NCI-H524 treated with DMSO at 0.1 percent for 48 hours (cell line): ENCODE measurements around the gene HPN.
A peak's percentile ranks its signal among the peaks of the same experiment; 100 is the strongest.
"Not testable (repeated sequence)": the region's sequence is repeated elsewhere in the genome, so short reads cannot be mapped to it uniquely, and the experiment has no call there.

Experiments
- DNase-seq: peaks from one replicate; lab custom pipeline; 2025; lab: John Stamatoyannopoulos, UW

The HPN gene

DNA sequence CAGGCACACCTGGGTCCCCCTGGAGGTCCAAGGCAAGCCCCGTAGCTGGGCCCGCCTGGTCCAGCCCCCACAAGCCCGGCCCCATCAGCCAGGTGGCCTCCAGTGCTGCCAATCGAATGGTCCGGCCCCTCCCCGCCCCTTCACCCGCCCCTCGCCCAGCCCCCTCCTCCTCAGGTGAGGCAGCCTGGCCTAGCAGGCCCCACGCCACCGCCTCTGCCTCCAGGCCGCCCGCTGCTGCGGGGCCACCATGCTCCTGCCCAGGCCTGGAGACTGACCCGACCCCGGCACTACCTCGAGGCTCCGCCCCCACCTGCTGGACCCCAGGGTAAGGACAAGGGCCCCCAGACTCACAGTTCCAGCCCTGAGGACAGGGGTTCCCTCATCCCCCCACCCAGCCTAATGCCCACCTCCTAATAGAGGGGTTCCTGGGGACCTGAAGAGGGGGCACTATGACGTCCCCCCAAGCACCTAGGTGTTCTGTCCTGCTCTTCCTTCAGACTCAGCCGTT is at the start of gene HPN:
Gene HPN (plus strand): TSS at position 174 of the 508 bp plus-strand sequence. CDS start 786 bp downstream, outside the sequence.
- DNase-seq, result no peak

DNA sequence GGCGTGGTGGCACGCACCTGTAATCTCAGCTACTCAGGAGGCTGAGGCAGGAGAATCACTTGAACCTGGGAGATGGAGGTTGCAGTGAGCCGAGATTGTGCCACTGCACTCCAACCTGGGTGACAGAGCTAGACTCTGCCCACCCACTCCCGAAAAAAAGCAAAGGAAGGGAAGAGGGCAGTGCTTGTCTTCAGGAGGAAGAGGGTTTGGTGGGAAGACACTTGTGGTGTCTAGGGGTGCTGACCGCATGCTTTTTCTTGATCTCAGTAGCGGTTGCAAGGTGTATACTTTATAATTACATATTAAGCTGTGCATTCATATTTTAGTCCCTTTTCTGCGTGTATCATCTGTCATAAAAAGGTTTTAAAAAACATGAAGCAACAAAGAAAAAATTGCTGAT is 48.9 kb upstream of the HPN start:
- not testable (repeated sequence) for DNase-seq

DNA sequence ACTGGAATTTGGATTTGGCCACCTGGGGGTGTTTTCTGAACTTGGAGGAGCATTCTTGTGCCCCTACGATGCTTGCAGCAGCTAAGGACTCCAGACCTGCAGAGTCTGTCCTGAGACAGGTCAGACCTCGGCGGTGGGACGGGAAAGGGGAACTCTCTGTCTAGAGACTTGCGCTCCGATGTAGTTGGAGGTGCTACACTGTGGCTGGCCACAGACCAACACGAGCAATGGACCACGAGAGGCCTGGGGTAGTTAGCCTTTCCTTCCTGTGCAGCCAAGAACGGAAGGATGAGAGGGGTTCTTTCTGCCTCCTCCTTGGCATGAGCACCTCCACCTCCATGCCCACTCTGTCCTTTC is 47.3 kb upstream of the HPN start:
- no peak for DNase-seq

DNA sequence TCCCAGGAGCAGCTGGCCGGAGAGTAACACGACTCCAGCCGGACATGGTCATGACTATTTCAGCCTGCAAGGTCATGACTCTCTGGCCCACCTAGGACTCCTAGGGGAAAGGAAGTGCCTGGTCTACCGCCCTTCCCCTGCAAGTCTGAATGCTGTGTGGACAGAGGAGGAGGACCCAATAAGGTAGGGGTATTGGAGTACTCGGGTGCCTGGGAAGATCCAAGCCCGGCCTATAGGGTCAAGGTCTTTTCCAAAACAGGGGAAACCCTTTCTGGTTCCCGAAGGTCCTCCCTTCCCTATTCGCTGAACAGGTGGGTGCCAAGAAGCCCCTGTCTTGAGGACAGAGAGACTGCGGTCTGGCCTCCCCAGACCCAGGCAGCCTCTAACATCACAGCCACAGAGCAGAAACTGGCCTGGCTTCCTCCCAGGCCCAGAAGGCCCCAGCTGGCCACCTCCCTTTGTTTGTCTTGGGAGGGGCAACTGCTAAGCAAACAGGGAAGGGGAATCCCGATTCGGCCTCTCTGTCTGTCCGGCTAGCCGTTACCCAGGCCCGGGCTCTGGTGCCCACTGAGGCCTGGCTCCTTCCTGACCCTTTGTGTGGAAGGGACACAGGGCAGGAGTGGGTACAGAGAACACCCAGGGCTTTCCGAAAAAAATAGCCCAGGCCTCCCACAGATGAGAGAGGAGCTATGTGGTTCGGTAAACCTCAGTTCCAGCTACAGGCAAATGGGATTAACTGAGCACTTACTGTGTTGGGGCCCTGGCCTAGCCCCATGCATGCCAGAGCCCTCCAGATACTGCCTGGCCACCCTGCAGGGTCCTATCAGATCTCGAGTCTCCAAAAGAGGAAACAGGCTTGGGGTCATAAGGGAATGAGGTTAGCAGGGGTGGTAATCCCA is 46.6 kb upstream of the HPN start:
- no peak for DNase-seq

DNA sequence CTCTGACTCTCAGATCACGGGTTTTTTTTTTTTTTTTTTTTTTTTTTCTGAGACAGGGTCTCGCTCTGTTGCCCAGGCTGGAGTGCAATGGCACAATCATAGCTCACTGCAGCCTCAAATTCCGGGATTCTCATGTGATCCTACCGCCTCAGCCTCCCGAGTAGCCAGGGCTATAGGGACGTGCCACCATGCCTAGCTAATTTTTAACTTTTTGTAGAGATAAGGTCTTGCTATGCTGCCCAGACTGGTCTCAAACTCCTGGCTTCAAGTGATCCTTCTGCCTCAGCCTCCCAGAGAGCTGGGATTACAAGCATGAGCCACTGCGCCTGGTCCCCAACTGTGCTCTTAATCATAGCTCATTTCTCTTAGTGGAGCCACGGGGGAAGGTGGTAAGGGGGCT is 46.0 kb upstream of the HPN start:
- no peak for DNase-seq

DNA sequence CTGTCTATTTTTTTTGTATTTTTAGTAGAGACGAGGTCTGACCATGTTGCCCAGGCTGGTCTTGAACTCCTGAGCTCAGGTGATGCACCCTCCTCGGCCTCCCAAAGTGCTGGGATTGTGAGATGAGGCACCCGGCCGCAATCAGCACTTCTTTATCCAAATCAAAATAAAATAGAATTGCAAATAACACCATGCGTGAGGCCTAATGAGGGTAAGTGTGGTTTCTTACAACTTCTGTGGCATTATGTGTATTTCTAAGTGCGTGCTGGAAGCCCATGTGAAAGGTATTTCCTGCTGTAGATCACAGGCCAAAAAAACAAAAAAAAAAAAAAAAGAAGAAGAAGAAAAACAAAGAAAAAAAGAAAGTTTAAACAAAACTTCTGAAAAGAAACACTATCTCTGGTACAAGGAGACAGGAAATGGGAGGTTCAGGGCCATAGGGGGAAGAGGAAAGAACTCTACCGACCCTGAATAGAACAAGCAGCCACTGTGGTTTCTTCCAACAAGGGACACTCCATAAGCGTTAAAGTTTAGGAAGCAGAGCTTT is 44.4 kb upstream of the HPN start:
- DNase-seq, result no peak

DNA sequence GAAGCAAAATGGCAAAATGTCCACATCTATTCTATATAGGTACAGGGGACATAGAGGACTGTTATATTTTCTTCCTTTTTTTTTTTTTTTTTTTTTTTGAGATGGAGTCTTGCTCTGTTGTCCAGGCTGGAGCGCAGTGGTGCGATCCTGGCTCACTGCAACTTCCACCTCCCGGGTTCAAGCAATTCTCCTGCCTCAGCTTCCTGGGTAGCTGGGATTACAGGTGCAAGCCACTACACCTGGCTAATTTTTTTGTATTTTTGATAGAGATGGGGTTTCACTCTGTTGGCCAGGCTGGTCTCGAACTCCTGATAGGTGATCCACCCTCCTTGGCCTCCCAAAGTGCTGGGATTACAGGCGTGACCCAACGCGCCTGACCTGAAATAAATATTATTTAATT is 43.3 kb upstream of the HPN start:
- DNase-seq, result not testable (repeated sequence)

DNA sequence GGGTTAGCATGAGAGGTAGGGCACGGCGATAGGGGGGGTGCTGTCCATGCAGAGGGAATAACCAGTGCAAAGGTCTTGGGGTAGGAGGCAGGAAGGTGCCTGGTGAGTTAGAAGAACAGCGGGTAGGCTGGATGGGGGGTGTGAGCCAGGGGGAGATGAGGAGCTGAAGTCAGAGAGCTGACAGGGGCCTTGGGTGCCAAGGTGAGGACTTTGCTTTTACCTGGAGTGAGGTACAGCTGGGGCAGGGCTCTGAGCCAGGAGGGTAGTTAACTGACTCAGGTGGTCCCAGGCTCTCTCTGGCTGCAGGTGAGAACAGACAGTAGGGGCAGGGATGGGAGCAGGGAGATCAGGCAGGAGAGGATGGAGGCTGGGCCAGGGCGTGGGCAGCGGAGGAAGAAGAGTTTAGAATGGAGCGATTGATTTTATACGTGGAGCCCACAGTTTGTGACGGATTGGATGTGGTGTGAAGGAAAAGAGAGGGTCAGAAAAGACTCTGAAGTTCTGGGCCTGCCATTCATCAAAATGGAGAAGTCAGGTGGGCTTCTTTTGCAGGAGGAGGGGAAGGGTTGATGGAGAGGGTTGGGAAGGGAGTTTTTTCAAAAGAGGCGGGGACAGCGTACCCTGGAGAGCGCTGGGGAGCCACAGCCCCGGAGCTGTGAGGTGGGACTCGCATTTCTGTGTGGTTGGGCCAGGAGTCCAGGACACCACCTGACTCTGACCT is 42.6 kb upstream of the HPN start:
- DNase-seq, result no peak

DNA sequence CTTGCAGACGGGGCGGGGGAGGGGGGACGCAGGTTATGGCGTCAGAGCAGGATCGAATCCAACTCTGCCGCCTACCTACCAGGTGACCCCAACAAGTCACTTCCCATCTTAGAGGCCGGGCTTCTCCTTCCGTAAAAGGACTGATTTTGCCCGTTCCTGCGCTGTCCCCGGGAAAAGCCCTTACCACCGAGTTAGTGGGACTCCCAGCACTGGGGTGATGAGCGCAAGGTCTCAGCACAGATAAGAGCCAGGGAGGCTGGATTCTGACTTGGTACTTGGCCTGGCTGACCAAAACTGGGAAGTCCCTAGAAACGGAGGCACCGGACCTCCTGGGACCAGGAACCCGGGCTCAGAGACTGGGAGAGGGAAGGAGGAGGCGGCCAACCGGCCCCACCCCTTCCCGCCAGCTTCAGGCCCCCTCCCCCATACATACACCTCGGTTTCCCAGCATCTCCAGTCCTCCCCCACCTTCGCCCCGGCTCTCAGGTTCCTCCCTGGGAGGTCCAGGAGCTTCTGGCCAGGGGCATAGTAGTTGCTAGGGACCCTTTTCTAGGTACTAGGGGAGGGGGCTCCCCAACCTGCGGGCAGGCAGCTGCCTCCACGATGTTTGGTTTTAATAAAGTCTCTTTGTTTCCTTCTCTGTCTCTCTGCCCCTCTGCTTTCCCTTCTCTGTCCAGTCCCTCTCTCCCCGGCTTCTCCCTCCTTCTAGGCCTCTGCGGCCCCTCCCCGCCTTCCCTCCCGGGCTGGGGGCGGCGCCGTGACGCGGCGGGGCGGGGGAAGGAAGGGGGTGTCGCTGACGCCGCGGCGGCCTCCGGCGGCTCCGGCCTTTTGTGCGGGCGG is 41.8 kb upstream of the HPN start, which contains the start of gene GRAMD1A:
Gene GRAMD1A (plus strand): TSS at position 826 of the 840 bp plus-strand sequence. CDS start 156 bp downstream, outside the sequence.
- peak; percentile 46 for DNase-seq

DNA sequence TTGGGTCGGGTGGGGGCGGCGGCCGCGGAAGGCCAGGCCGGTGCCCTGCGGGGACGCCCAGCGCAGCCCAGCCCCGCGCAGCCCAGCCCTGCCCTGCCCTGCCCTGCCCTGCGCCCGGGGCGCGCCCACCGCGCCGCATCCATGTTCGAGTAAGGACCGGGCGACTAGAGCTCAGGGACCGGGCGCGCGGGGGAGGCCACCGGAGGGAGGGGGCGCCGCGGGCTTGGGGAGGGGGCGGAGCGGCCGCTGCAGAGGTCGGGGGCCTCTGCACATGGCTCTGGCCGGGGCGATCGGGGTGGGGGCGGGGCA is 41.2 kb upstream of the HPN start:
- DNase-seq, result no peak

DNA sequence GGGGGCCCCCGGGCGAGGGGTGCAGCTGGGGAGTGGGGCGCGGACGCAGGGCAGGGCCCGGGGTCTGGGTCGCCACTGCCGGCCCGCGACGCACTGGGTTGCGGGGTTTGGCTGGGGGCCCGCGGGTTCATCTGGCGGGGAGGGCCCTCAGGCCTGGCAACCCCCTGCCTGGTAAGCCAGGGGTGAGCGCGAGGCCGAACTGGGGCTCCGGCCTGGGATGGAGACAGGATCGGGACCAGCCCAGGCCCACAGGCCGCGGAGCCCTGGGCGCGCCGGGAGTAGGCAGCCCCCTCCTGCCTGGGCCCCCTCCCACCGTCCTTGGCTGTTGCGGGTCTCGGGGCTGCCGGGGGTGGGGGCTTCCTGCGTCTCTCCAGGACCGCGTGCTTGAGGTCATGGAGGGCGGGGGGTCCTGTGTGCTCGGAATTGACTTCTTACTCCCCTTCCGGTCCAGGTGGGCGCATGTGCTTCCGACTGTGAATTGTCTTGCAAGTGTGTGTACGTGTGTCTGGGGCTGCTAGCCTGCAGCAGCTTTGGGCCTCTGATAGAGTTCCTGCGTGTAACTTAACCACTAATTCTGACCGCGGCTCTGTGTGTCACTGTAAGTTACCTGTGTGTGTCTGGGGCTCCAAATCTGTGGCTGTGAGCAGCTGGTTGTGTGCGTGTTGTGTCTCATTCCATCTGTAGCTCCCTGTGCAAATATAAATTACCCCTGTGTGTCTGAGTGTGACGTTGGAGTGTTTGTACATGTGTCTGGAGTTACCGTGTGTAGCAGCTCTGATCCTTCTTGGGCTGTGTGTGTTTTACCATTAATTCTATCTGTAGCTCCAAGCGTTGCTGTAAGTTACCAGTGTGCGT is 40.6 kb upstream of the HPN start:
- DNase-seq, result no peak

DNA sequence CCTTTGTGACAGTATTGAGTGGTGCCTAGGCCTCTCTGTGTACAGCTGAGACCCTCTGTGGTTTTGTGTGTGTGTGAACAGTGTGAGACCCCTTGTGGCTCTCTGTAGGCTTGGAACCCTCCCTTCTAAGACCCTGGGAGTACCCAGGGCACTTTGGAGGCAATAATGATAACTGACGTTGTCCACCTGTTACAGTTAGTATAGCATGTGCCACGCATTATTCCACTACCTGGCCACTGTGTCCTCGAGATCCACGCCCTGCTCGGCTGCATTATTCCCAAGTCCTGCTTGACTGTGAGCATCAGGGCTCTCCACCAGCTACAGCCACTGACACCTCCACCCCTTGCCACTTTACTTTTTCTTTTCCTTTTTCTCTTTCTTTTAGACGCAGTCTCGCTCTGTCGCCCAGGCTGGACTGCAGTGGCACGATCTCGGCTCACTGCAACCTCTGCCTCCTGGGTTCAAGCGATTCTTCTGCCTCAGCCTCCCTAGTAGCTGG is 39.4 kb upstream of the HPN start:
- no peak for DNase-seq

DNA sequence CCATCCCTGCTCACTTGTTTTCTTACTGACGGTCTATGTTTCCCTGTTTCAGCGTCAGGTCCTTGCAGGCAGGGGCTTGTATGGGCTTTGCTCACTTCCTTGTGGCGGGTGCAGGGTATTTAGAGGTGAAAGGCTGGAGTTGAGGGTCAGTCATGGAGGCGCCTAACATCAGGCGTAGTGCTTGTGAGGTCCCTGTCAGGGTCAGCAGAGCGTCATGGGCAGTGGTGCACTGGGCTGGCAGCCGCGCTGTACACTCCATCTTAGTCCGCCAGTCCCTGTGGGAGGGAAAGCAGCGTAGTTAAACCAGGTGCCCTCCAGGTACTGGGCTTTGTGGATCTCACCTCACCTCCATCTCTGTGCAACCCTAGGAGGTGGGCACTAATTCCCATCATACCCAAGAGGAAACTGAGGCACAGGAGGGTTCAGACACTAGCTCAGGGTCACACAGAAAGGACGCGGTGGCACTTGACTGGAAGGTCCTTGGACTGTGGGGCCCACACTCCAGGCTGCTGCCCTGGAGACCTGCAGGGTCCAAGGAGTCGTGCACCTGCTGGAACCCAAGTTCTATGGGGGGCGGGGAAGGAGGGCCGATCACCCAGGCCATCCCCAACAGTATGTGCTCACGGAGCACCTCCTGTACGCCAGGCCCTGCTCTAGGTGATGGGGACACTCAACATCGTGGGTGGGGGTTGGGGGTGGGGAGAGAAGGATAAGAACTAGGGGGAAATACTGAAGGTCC is 36.8 kb upstream of the HPN start:
- no peak for DNase-seq

DNA sequence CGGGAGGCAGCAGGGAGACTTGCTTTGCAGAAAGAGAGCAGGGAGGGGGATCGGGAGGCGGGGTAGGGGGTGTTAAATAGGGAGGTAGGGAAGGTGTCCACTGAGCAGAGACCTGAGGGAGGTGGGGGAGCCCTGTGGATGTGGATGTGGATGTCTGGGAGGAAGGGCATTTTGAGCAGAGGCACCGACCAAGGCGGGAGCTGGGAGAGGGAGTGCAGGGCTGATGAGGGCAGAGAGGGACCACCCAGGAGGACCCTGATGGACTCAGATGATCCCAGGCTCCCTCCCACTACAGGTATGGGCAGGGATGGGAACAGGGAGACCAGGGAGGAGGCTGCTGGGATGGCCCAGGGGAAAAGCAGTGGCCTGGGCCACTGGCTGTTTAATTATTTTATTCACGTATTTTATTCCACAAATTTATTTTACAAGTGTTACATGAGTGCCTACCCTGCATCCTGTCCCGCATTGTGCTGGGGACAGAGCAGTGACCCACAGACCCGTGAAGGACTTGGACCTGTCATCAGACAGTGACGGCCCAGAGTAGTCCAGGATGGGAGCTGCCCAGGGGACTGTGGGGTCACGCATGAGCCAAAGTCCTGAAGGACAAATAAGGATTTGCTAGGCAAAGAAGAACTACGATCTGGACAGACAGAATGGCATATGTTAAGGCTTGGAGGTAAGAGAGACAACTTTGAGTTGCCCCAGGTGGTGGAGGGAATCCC is 36.1 kb upstream of the HPN start:
- no peak for DNase-seq

DNA sequence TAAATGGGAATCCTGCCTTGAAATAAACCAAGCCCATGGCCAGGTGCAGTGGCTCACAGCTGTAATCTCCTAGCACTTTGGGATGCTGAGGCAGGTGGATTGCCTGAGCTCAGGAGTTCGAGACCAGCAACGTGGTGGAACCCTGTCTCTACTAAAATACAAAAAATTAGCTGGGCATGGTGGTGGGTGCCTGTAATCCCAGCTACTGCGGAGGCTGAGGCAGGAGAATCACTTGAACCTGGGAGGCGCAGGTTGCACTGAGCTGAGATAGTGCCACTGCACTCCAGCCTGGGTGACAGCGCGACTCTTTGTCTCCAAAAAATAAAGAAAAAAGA is 35.5 kb upstream of the HPN start:
- not testable (repeated sequence) for DNase-seq

DNA sequence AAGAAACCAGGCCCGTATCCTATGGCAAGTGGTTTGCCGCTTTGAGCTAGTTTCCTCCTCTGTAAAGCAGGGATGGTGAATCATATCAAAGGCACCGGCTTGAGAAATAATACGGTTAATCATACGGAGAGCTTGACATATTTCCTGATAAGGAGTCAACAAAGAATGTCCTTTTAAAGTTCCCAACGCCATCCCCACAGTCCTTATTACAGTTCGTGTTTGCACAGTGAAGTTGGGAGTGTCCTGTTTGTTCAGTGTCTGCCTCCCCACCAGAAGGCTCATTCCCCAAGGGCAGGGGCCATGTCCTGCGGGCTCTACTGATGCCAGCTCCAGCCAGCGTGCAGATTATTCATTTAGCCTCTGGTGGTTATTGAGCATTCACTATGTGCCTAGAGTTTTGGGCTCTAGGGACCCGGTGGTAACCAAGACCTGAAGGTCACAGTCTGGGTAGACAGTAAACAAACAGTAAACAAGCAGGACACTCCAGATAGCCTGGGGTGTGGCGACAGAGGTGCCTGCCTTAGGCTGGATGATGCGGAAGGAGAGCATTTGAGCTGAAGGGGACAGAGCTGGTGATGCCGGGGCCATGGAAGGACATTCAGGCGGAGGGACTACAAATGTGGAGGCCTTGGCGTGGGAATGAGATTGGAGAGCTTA is 35.1 kb upstream of the HPN start:
- DNase-seq, result no peak

DNA sequence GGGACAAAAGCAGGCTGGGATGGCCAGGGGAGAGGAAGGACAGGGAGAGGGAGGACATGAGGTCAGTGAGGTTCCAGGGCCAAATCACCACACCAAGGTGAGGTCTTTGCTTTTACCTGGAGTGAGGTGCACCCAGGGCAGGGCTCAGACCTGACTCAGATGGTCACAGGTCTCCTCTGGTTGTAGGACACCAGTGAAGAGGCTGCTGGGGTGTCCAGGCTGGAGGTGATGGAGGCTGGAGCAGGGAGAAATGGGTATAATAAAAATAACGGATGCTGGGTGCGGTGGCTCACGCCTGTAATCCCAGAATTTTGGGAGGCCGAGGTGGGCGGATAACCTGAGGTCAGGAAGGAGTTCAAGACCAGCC is 34.5 kb upstream of the HPN start:
- DNase-seq, result no peak

DNA sequence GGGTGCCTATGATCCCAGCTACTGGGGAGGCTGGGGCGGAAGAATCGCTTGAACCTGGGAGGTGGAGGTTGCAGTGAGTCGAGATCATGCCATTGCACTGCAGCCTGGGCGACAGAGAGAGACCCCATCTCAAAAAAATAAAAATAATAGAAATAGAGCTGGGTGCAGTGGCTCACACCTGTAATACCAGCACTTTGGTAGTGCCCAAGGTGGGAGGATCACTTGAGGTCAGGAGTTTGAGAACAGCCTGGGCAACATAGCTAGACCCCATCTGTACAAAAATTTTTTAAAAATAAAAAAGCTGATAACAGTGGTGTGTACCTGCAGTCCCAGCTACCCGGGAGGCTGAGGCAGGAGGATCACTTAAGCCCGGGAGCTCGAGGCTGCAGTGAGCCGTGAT is 34.1 kb upstream of the HPN start:
- DNase-seq, result not testable (repeated sequence)

DNA sequence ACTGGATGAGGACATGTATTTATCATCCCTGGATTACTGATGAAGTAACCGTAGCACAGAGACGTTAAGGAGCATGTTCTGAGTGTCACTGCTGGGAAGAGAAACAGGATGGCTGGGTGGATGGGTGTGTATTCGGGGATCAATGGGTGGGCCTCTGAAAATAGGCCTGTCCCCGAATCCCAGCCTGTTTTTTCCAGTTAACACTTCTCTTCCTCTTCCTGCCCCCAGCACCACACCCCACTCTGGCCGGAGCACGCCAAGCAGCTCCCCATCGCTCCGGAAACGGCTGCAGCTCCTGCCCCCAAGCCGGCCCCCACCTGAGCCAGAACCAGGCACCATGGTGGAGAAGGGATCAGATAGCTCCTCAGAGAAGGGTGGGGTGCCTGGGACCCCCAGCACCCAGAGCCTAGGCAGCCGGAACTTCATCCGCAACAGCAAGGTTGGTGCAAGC is 32.6 kb upstream of the HPN start:
- no peak for DNase-seq
